CD14-positive monocyte (primary cell): Measurements from ENCODE around the gene UNC13B. TPM values are rescaled to one million over a fixed set of nuclear protein-coding genes. Genes with fewer than 3 reads are reported as not detected.

Experiments used
- DNase-seq, 3 donors: peaks; one replicate each; pipeline ENCODE4 v3.0.0-alpha.2; 2011 to 2022
- H2AFZ ChIP-seq: 2 replicates; pipeline ENCODE4 v1.6.0; 2012; ENCODE audit warnings: mild to moderate bottlenecking, low read depth, low read length, inconsistent platforms; ENCODE audit not compliant: insufficient read depth, poor library complexity, severe bottlenecking
- H3K27ac ChIP-seq, 2 donors: 1 replicate in 1 of 2; 2 replicates in 1 of 2; pipeline ENCODE4 v1.5.1; 2012 to 2013; ENCODE audit warnings: low read length in 2 of 2, control low read depth in 1 of 2, inconsistent platforms in 1 of 2, low read depth in 1 of 2, mild to moderate bottlenecking in 1 of 2
- H3K27me3 ChIP-seq, 2 donors: one replicate each; pipeline versions ENCODE4 v1.6.0 to v1.6.1; 2011 to 2013; ENCODE audit warnings: low read length in 2 of 2; ENCODE audit not compliant: control insufficient read depth in 2 of 2, insufficient read depth in 2 of 2
- H3K36me3 ChIP-seq, 2 donors: replicated peaks in 1 of 2; 1 replicate in 1 of 2; 2 replicates in 1 of 2; pipeline versions ENCODE4 v1.5.1 to v1.6.1; 2012 to 2013; ENCODE audit warnings: low read length in 2 of 2, control low read depth in 1 of 2, inconsistent platforms in 1 of 2, mild to moderate bottlenecking in 1 of 2; ENCODE audit not compliant: insufficient read depth in 2 of 2, control insufficient read depth in 1 of 2
- H3K4me1 ChIP-seq, 2 donors: 1 replicate in 1 of 2; 2 replicates in 1 of 2; pipeline versions ENCODE4 v1.5.1 to v1.6.1; 2012 to 2013; ENCODE audit warnings: low read length in 2 of 2, control low read depth in 1 of 2, inconsistent platforms in 1 of 2, mild to moderate bottlenecking in 1 of 2, moderate library complexity in 1 of 2; ENCODE audit not compliant: insufficient read depth in 2 of 2, control insufficient read depth in 1 of 2
- H3K4me2 ChIP-seq: replicated peaks from 2 replicates; pipeline ENCODE3; 2012; ENCODE audit warnings: low read length, moderate library complexity, mild to moderate bottlenecking; ENCODE audit not compliant: poor library complexity, severe bottlenecking; ENCODE audit errors: extremely low read depth
- H3K4me3 ChIP-seq, 3 experiments: fragments of 200-600 bp in 1 of 3; sonication (generic) in 1 of 3; replicated peaks in 1 of 3; 1 replicate in 2 of 3; 2 replicates in 1 of 3; pipeline ENCODE4 v1.5.1; 2011 to 2013; ENCODE audit warnings: low read length in 3 of 3, mild to moderate bottlenecking in 3 of 3, control low read depth in 2 of 3, low read depth in 2 of 3, inconsistent platforms in 1 of 3, moderate library complexity in 1 of 3
- H3K79me2 ChIP-seq: 2 replicates; pipeline ENCODE4 v1.6.0; 2012; ENCODE audit warnings: mild to moderate bottlenecking, control low read depth, inconsistent platforms, low read length, moderate library complexity; ENCODE audit not compliant: insufficient read depth
- H3K9ac ChIP-seq: 2 replicates; pipeline ENCODE4 v1.6.0; 2017; ENCODE audit warnings: low read length, mild to moderate bottlenecking; ENCODE audit not compliant: insufficient read depth, poor library complexity, severe bottlenecking
- H3K9me3 ChIP-seq, 2 donors: replicated peaks in 1 of 2; 1 replicate in 1 of 2; 2 replicates in 1 of 2; pipeline versions ENCODE4 v1.5.1 to v1.6.1; 2012 to 2013; ENCODE audit warnings: low read length in 2 of 2, control low read depth in 1 of 2; ENCODE audit not compliant: control insufficient read depth in 1 of 2, insufficient read depth in 1 of 2
- H4K20me1 ChIP-seq: 2 replicates; pipeline ENCODE4 v1.6.0; 2012; ENCODE audit warnings: mild to moderate bottlenecking, low read length, control low read depth, moderate library complexity; ENCODE audit not compliant: insufficient read depth
- H3K27ac Mint-ChIP-seq, 7 donors: one replicate each; pipeline ENCODE4 v1.8.0; 2020; ENCODE audit warnings: mild to moderate bottlenecking in 7 of 7, mixed read lengths in 7 of 7, moderate library complexity in 6 of 7, inconsistent platforms in 2 of 7
- H3K27me3 Mint-ChIP-seq, 3 donors: one replicate each; pipeline ENCODE4 v1.8.0; 2021 to 2022; ENCODE audit warnings: low read depth in 3 of 3, mild to moderate bottlenecking in 3 of 3, mixed read lengths in 3 of 3, moderate library complexity in 3 of 3, inconsistent platforms in 1 of 3
- H3K36me3 Mint-ChIP-seq, 2 donors: one replicate each; pipeline ENCODE4 v1.8.0; 2020; ENCODE audit warnings: mixed read lengths in 2 of 2, inconsistent platforms in 1 of 2, mild to moderate bottlenecking in 1 of 2
- H3K4me1 Mint-ChIP-seq: one replicate; pipeline ENCODE4 v1.8.0; 2020; ENCODE audit warnings: mild to moderate bottlenecking, mixed read lengths
- H3K4me3 Mint-ChIP-seq, 2 donors: one replicate each; pipeline ENCODE4 v1.8.0; 2020; ENCODE audit warnings: mild to moderate bottlenecking in 2 of 2, mixed read lengths in 2 of 2, moderate library complexity in 1 of 2
- H3K9me3 Mint-ChIP-seq, 7 donors: one replicate each; pipeline ENCODE4 v1.8.0; 2020 to 2022; ENCODE audit warnings: mixed read lengths in 7 of 7, mild to moderate bottlenecking in 6 of 7, moderate library complexity in 6 of 7, inconsistent platforms in 2 of 7
- CTCF ChIP-seq: fragments of 200-600 bp; IDR thresholded peaks from one replicate; pipeline ENCODE4 v1.8.0; 2022; ENCODE audit warnings: antibody characterized with exemption, mild to moderate bottlenecking
- WGBS: methylation state at CpG from one replicate; pipeline ENCODE4 v1.1.5; 2013; ENCODE audit warnings: missing lambda C conversion rate; ENCODE audit not compliant: insufficient coverage; 5-methylcytosine and 5-hydroxymethylcytosine counted together
- intact Hi-C, 2 donors: fragments of 100-400 bp; cut with micrococcal nuclease; formaldehyde crosslinking; loops; one replicate each; pipeline versions ENCODE4 v1.15.0 to v1.15.1; 2023
- polyA plus RNA-seq, 3 donors: library from polyadenylated mRNA; depleted of rRNA in 1 of 3; unstranded in 2 of 3; stranded (reverse) in 1 of 3; fragments of 300-500 nt in 2 of 3; fragments of >200 nt in 1 of 3; fragmentation: Illumina TruSeq in 2 of 3; gene quantifications; 1 replicate in 2 of 3; 2 replicates in 1 of 3; pipeline ENCODE4 v1.2.3, GENCODE V29; 2012 to 2021

The UNC13B gene
- polyA plus RNA-seq, 3 donors, result 0.41 to 0.81 (median 0.66) TPM

GRCh38 chr9:35357116-35357515 lies 195.3 kb downstream of the UNC13B start:
- no peaks in the 10 kb centered on the region for H3K36me3 ChIP-seq
- no peaks in the 10 kb centered on the region for H3K27me3 ChIP-seq
- no peaks in the 10 kb centered on the region for H4K20me1 ChIP-seq
- no peaks in the 10 kb centered on the region for H3K4me1 Mint-ChIP-seq
- H3K27me3 Mint-ChIP-seq, result no peaks in the 10 kb centered on the region
- H3K4me3 Mint-ChIP-seq, result no peak overlapping the region
- no CpG with 5 or more reads among the region's 2 CpGs for WGBS
- TF ChIP-seq CTCF, result no peak
- H3K9me3 Mint-ChIP-seq, result peaks cover 0 to 2% (median 0%) of the 10 kb centered on the region in 7 donors
- no peaks in the 10 kb centered on the region for H3K36me3 Mint-ChIP-seq
- no peak overlapping the region for H3K9ac ChIP-seq
- H3K4me3 ChIP-seq, result no peak overlapping the region
- no peak overlapping the region for H3K4me2 ChIP-seq
- no peak overlapping the region for H3K27ac ChIP-seq
- no peaks in the 10 kb centered on the region for H3K79me2 ChIP-seq
- no peaks in the 10 kb centered on the region for H3K9me3 ChIP-seq
- no peak for DNase-seq
- no peak overlapping the region for H2AFZ ChIP-seq
- H3K4me1 ChIP-seq, result no peaks in the 10 kb centered on the region
- intact Hi-C loops, result no loop called here
- no peak overlapping the region for H3K27ac Mint-ChIP-seq

GRCh38 chr9:35357826-35358225 lies 196.0 kb downstream of the UNC13B start:
- Mint-ChIP-seq H3K36me3 (no peaks in the 10 kb centered on the region), H3K4me1 (no peaks in the 10 kb centered on the region), H3K9me3 (peaks cover 0 to 2% (median 0%) of the 10 kb centered on the region in 7 donors), H3K4me3 (no peak overlapping the region), H3K27ac (no peak overlapping the region), H3K27me3 (no peaks in the 10 kb centered on the region)
- Histone ChIP-seq H3K36me3 (no peaks in the 10 kb centered on the region), H3K79me2 (no peaks in the 10 kb centered on the region), H3K27ac (no peak overlapping the region), H3K9ac (no peak overlapping the region), H3K4me3 (no peak overlapping the region), H3K4me1 (no peaks in the 10 kb centered on the region), H3K9me3 (no peaks in the 10 kb centered on the region), H3K27me3 (no peaks in the 10 kb centered on the region), H3K4me2 (no peak overlapping the region), H4K20me1 (no peaks in the 10 kb centered on the region), H2AFZ (no peak overlapping the region)
- no CpG with 5 or more reads among the region's 4 CpGs for WGBS
- intact Hi-C loops, result no loop called here
- DNase-seq, result no peak
- TF ChIP-seq CTCF, result no peak
